Measurements from ENCODE around the gene ANGPTL2. TPM values are rescaled to one million over a fixed set of nuclear protein-coding genes. Genes with fewer than 3 reads are reported as not detected.

The ANGPTL2 gene
- total RNA-seq, 1 experiment from 2014 or later: 0.20 TPM

GRCh38 chr9:127109212-127109711, 13.2 kb downstream of the ANGPTL2 start (continued):
- TF ChIP-seq, protein P1, sequence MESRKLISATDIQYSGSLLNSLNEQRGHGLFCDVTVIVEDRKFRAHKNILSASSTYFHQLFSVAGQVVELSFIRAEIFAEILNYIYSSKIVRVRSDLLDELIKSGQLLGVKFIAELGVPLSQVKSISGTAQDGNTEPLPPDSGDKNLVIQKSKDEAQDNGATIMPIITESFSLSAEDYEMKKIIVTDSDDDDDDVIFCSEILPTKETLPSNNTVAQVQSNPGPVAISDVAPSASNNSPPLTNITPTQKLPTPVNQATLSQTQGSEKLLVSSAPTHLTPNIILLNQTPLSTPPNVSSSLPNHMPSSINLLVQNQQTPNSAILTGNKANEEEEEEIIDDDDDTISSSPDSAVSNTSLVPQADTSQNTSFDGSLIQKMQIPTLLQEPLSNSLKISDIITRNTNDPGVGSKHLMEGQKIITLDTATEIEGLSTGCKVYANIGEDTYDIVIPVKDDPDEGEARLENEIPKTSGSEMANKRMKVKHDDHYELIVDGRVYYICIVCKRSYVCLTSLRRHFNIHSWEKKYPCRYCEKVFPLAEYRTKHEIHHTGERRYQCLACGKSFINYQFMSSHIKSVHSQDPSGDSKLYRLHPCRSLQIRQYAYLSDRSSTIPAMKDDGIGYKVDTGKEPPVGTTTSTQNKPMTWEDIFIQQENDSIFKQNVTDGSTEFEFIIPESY (IDR thresholded peaks at IDR 0.05; ENCODE audit: extremely low read depth, insufficient replicate concordance, low read length): no peak
- TF ChIP-seq RAD21 (IDR thresholded peaks at IDR 0.05; ENCODE audit: low read depth) (no peak), SP1 (IDR thresholded peaks at IDR 0.05; ENCODE audit: low read depth) (no peak)

GRCh38 chr9:127107929-127108876, 14.2 kb downstream of the ANGPTL2 start:
- no peaks in the 10 kb centered on the region for H3K27me3 ChIP-seq (ENCODE audit: insufficient read depth, low read length)
- ChIA-PET CTCF (interaction anchor here (0.7 kb wide), 1 partner anchor 20 kb away, joined by 3 read pairs; no protein-coding TSS in a partner anchor), RAD21 (ENCODE audit: low non-redundant PET in 1 of 2, low total read pairs in 2 of 2, uncharacterized antibody in 2 of 2, unreplicated experiment in 2 of 2) (no interaction called here), POLR2A (no interaction called here)
- no peak overlapping the region for H3K4me2 ChIP-seq (ENCODE audit: low read length)
- intact Hi-C loops (cut with micrococcal nuclease): no loop called here
- TF ChIP-seq SRF (IDR thresholded peaks at IDR 0.05; ENCODE audit: low read depth): no peak
- no peak overlapping the region for H3K4me3 ChIP-seq (replicated peaks in 1 of 2; ENCODE audit: low read depth in 1 of 2, low read length in 2 of 2)
- H3K36me3 ChIP-seq (ENCODE audit: control insufficient read depth in 1 of 2, insufficient read depth in 2 of 2, low read length in 2 of 2): no peaks in the 10 kb centered on the region
- H3K4me1 ChIP-seq (ENCODE audit: control insufficient read depth in 1 of 2, insufficient read depth in 2 of 2, low read length in 2 of 2): peaks cover 2 to 14% of the 10 kb centered on the region in 2 experiments; a peak in 1 of 4 replicates
- H4K20me1 ChIP-seq (ENCODE audit: insufficient read depth): no peaks in the 10 kb centered on the region
- ATAC-seq: no peak
- H3K9ac ChIP-seq (ENCODE audit: low read length): no peak overlapping the region
- no peak for DNase-seq (ENCODE audit: low read depth, low spot score)
- H3K27ac ChIP-seq (ENCODE audit: low read depth, low read length): no peak overlapping the region
- H3K9me3 ChIP-seq (ENCODE audit: control insufficient read depth in 1 of 2, insufficient read depth in 1 of 2, low read depth in 1 of 2, low read length in 2 of 2): no peaks in the 10 kb centered on the region
- H3K9me2 ChIP-seq (ENCODE audit: insufficient read depth): no peaks in the 10 kb centered on the region
- no peaks in the 10 kb centered on the region for H3K79me2 ChIP-seq (ENCODE audit: insufficient read depth, low read length)
- no peak overlapping the region for H2AFZ ChIP-seq (ENCODE audit: low read depth, low read length, poor library complexity, severe bottlenecking)
- BruUV-seq (replicated peaks): no TSS peak

All from HCT116 (cell line).